Hepatocyte (in vitro differentiated cells): ENCODE results near the gene RELB. TPM values are rescaled to one million over a fixed set of nuclear protein-coding genes. Genes with fewer than 3 reads are reported as not detected.

ENCODE experiments used
- DNase-seq: peaks from one replicate; pipeline ENCODE4 v3.0.0-alpha.2; 2016; ENCODE audit warnings: low spot score
- H2AFZ ChIP-seq: fragments of 200-600 bp; sonication (generic); 2 replicates; pipeline ENCODE4 v1.6.0; 2016; ENCODE audit warnings: antibody characterized with exemption, mild to moderate bottlenecking
- H3K27ac ChIP-seq: fragments of 200-600 bp; sonication (generic); 2 replicates; pipeline ENCODE4 v1.5.1; 2016; ENCODE audit warnings: mild to moderate bottlenecking
- H3K27me3 ChIP-seq: fragments of 200-600 bp; sonication (generic); 2 replicates; pipeline ENCODE4 v1.6.1; 2016
- H3K36me3 ChIP-seq: fragments of 200-600 bp; sonication (generic); replicated peaks from 2 replicates; pipeline ENCODE4 v1.5.1; 2016; ENCODE audit warnings: low read depth; ENCODE audit not compliant: insufficient read depth
- H3K4me1 ChIP-seq: fragments of 200-600 bp; sonication (generic); 2 replicates; pipeline ENCODE4 v1.5.1; 2016; ENCODE audit warnings: mild to moderate bottlenecking, moderate library complexity; ENCODE audit not compliant: insufficient read depth
- H3K4me2 ChIP-seq: fragments of 200-600 bp; sonication (generic); 2 replicates; pipeline ENCODE4 v1.6.0; 2016
- H3K4me3 ChIP-seq: fragments of 200-600 bp; sonication (generic); 2 replicates; pipeline ENCODE4 v1.5.1; 2016; ENCODE audit warnings: mild to moderate bottlenecking
- H3K79me2 ChIP-seq: fragments of 200-600 bp; sonication (generic); 2 replicates; pipeline ENCODE4 v1.6.0; 2017; ENCODE audit warnings: mild to moderate bottlenecking
- H3K9me2 ChIP-seq: fragments of 200-600 bp; sonication (generic); replicated peaks from 2 replicates; pipeline ENCODE4 v1.6.0; 2017; ENCODE audit warnings: mild to moderate bottlenecking; ENCODE audit not compliant: insufficient read depth
- H3K9me3 ChIP-seq: fragments of 200-600 bp; sonication (generic); 2 replicates; pipeline ENCODE4 v1.5.1; 2016; ENCODE audit warnings: low read depth, mild to moderate bottlenecking
- H4K20me1 ChIP-seq: fragments of 200-600 bp; sonication (generic); 2 replicates; pipeline ENCODE4 v1.6.0; 2016; ENCODE audit warnings: mild to moderate bottlenecking; ENCODE audit not compliant: insufficient read depth, poor library complexity, severe bottlenecking
- CTCF ChIP-seq: fragments of 200-600 bp; sonication (generic); IDR thresholded peaks from 2 replicates; pipeline ENCODE4 v1.5.1; 2016; ENCODE audit warnings: antibody characterized with exemption, mild to moderate bottlenecking; ENCODE audit not compliant: poor library complexity
- EZH2 ChIP-seq: fragments of 200-600 bp; sonication (generic); IDR thresholded peaks from 2 replicates; pipeline ENCODE4 v1.6.1; 2016; ENCODE audit warnings: antibody characterized with exemption, mild to moderate bottlenecking, borderline replicate concordance
- EZH2phosphoT487 ChIP-seq: fragments of 200-600 bp; sonication (generic); IDR thresholded peaks from one replicate; pipeline ENCODE4 v1.6.1; 2018; ENCODE audit warnings: antibody characterized with exemption, mild to moderate bottlenecking, low read depth, moderate library complexity; ENCODE audit not compliant: unreplicated experiment, severe bottlenecking
- WGBS: methylation state at CpG from one replicate; pipeline ENCODE4 v1.1.6; 2016; ENCODE audit warnings: low lambda C conversion rate; ENCODE audit errors: missing lambda C conversion rate; 5-methylcytosine and 5-hydroxymethylcytosine counted together
- polyA plus RNA-seq: library from polyadenylated mRNA; unstranded; fragments of >200 nt; fragmentation: Nextera tagmentation; extraction: Ambion mirVana; gene quantifications from 2 replicates; pipeline ENCODE4 v1.2.1, GENCODE V29; 2016
- total RNA-seq: library from RNA; depleted of rRNA; stranded (reverse); fragments of >200 nt; gene quantifications from 2 replicates; pipeline ENCODE4 v1.2.3, GENCODE V29; 2014

The RELB gene
- total and polyA plus RNA-seq, 2 experiments from 2014 or later = 6.3 to 9.1 TPM

DNA sequence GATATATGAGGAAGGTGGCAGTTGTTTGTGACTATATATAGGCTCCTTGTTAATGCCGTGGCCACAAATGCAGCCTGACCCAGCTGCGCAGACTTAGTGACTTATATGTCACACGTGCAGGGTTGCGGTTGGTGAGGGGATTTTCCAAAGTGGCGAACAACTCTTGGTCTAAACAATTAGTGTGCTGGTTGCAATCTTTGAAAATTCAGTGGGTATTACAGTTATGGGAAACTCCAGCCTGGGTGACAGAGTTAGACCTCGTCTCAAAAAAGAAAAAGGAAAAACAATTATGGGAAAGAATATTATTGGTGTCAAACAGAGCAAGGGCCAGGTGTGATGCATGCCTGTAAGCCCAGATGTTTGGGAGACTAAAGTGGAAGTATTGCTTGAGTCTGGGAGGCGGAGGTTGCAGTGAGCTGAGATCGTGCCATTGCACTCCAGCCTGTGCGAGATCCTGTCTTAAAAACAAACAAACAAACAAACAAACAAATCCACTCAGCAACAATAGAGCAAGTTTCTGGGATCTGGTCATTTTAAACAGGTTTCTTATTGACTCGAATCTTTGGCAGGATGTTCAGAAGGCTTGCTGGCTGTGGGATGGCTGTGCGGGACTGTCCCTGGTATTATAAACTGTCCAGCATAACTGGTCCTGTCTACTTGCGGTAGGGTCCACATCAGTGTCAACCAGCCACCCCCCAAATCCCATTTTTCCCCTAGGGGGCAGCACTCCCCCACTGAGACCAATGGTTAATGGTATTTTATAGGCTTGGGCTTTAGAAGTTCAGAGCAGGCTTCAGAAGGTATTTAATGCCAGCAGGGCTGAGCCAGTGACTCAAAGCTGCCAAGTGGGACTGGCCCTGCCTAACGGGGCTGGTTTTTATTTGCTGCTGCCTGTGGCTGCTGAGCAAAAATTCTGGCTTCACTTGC, 15.4 kb downstream of the RELB start:
- peak; percentile 78 for DNase-seq
- Histone ChIP-seq H3K4me1 (no peaks in the 10 kb centered on the region), H3K9me2 (no peaks in the 10 kb centered on the region), H4K20me1 (no peaks in the 10 kb centered on the region), H3K4me2 (no peak overlapping the region), H3K79me2 (no peaks in the 10 kb centered on the region), H3K9me3 (no peaks in the 10 kb centered on the region), H2AFZ (no peak overlapping the region), H3K4me3 (no peak overlapping the region), H3K27me3 (no peaks in the 10 kb centered on the region), H3K36me3 (no peaks in the 10 kb centered on the region), H3K27ac (no peak overlapping the region)
- TF ChIP-seq CTCF (peak; percentile 63), EZH2phosphoT487 (no peak)
- 77% methylated on average over 13 of the region's 13 CpGs for WGBS

GRCh38 chr19:45019187-45019586, 17.9 kb downstream of the RELB start:
- H3K27ac ChIP-seq = no peak overlapping the region
- H3K27me3 ChIP-seq = no peaks in the 10 kb centered on the region
- H3K9me2 ChIP-seq = no peaks in the 10 kb centered on the region
- H3K4me1 ChIP-seq = no peaks in the 10 kb centered on the region
- no peaks in the 10 kb centered on the region for H3K9me3 ChIP-seq
- H2AFZ ChIP-seq = no peak overlapping the region
- no peak for DNase-seq
- no peak overlapping the region for H3K4me3 ChIP-seq
- no peaks in the 10 kb centered on the region for H3K79me2 ChIP-seq
- no peaks in the 10 kb centered on the region for H3K36me3 ChIP-seq
- H4K20me1 ChIP-seq = no peaks in the 10 kb centered on the region
- no peak overlapping the region for H3K4me2 ChIP-seq
- TF ChIP-seq EZH2phosphoT487 = no peak
- no peak for TF ChIP-seq EZH2
- no peak for TF ChIP-seq CTCF
- 86% methylated on average over 2 of the region's 2 CpGs for WGBS

- 68% methylated on average over 3 of the region's 3 CpGs for WGBS
- no peak overlapping the region for H3K27ac ChIP-seq
Observed at GRCh38 chr19:45020071-45020470, 18.8 kb downstream of the RELB start.

More at GRCh38 chr19:45020071-45020470, 18.8 kb downstream of the RELB start:
- no peak for TF ChIP-seq EZH2phosphoT487
- TF ChIP-seq EZH2 = no peak
- no peak for TF ChIP-seq CTCF
- H3K4me1 ChIP-seq = no peaks in the 10 kb centered on the region
- no peaks in the 10 kb centered on the region for H3K9me3 ChIP-seq
- H3K36me3 ChIP-seq = no peaks in the 10 kb centered on the region
- H3K79me2 ChIP-seq = no peaks in the 10 kb centered on the region
- no peak overlapping the region for H3K4me2 ChIP-seq
- no peaks in the 10 kb centered on the region for H3K27me3 ChIP-seq
- H2AFZ ChIP-seq = no peak overlapping the region
- no peaks in the 10 kb centered on the region for H4K20me1 ChIP-seq
- DNase-seq = no peak
- H3K9me2 ChIP-seq = no peaks in the 10 kb centered on the region
- H3K4me3 ChIP-seq = no peak overlapping the region
